NCI-H2029 (cell line): ENCODE data around the gene CACNG4.
"Not testable (repeated sequence)": the region's sequence is repeated elsewhere in the genome, so short reads cannot be mapped to it uniquely, and the experiment has no call there.

Experiments used
- DNase-seq: peaks from one replicate; lab custom pipeline; 2025; lab: John Stamatoyannopoulos, UW

CACNG4 gene

GRCh38 chr17:66964930-66965800 lies 658 bp downstream of the CACNG4 start:
- no peak for DNase-seq

DNA sequence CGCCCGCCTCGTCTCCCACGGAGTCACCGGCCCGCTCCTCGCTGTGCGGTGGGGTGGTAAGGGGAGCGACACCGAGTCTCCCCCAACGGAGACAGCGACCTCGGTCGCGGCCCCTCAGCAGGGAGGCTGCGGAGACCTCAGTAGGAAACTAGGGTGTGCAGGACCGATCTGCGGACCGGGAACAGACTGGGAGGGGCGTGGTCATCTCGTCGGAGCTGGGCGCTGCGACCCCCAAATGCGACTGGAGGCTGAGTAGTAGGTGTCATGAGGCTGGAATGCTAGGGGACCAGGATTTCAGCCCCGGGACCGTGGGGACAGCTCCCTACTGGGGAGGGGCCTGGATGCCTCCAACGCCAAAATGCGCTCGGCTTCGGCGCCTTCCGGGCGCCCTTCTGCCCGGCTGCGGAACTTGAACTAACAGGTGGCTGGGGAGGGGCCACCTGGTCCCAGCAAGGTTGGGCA lies 1.3 kb downstream of the CACNG4 start:
- no peak for DNase-seq

- no peak for DNase-seq
Observed at GRCh38 chr17:66966298-66966697, 1.8 kb downstream of the CACNG4 start.

- DNase-seq: no peak
Observed at GRCh38 chr17:66966704-66967418, 2.4 kb downstream of the CACNG4 start.

DNA sequence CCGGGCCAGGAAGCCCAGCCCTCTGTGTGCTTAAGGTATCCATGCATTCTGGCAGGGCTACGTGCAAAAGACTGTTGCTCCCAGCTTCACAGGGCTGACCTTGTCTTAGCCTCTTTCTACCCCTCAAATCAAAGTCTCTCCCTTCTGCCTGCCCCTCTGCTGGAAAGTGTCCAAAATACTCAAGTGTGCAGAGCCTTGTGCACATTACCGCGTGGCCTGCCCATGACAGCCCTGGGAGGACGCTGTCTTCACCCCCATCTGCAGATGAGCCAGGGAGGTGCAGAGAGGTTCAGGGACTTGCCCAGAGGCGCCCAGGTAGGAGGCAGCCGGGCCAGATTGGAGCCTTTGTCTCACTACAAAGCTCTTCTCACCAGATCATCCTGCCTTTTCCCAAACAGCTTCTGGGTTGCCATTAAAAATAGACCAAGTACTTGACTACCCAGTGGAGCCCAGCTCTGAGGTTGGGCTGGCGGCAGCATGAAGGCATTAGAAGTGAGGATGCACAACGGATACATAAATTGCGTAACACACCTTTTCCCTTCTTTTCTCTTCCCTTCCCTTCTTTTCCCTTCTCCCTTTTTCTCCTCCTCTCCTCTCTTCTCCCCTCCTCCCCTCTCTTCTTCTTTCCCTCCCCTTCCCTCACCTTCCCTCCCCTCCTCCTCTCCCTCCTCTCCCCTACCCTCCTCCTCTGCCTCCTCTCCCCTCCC lies 3.5 kb downstream of the CACNG4 start:
- DNase-seq: no peak

GRCh38 chr17:66968916-66969315 lies 4.4 kb downstream of the CACNG4 start:
- no peak for DNase-seq

DNA sequence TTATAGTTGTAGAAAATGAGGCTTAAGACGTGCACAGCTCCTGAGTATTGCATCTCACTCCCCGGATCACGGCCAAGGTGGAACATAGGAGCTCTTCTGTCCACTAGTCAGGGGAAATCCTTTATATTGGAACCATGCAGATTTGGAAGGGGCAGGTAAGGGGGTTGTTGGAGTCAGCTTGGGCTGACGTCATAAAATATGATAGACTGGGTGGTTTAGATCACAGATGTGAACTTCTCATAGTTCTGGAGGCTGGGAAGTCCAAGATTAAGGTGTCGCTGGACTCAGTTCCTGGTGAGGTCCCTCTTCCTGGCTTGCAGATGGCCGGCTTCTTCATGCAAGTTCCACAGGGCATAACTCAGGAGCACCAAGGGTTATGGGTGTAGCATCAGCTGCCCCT lies 5.6 kb downstream of the CACNG4 start:
- no peak for DNase-seq

- no peak for DNase-seq
Observed at GRCh38 chr17:66970797-66971196, 6.3 kb downstream of the CACNG4 start.

DNA sequence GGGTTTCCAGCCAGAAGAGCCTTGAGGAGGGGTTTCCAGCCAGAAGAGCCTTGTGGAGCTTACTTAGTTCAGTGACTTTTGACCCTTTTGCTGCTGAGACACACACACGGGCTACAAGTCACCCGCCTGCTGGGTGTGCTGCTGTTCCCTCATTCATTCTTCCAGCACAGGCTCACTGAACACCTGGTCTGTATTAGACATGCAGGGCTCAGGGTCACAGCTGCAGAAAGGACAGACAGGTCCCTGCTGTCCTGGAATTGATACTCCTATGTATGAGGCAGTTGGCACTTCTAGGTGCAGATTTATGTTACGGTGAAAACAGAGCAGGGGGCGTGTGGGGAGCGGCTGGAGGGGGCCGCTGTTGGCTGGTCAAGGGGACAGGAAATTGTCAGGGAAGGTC lies 6.8 kb downstream of the CACNG4 start:
- DNase-seq: no peak

DNA sequence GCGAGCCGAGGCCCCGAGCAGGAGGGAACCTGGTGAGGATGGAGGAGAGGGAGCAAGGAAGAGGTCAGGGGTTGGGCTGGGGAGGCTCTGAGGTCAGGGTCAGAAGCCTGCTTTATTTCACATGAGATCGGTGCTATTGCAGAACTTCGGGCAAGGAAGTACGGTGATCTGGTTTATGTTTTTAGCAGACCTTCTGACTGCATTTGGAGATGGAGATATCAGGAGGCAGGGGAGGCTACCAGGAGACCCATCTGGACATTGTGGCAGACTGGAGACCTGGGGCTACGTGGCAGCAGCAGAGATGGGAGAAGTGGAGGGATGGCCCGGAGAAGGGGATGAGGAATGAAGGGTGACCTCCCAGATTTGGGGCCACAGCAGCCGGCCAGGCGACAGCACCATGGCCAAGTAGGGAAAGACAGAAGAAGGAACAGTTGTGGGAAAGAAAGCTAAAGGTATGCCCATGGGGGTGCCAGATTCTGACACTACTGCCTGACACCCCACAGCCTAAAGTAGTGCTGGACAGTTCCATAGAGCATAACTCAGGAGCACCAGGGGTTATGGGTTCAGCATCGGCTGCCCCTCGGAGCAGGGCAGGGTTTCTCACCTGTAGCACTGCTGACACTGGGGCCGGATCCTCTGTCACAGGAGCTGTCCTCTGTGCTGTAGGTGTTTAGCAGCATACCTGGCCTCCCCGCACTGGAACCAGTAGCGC lies 7.4 kb downstream of the CACNG4 start:
- DNase-seq: no peak

DNA sequence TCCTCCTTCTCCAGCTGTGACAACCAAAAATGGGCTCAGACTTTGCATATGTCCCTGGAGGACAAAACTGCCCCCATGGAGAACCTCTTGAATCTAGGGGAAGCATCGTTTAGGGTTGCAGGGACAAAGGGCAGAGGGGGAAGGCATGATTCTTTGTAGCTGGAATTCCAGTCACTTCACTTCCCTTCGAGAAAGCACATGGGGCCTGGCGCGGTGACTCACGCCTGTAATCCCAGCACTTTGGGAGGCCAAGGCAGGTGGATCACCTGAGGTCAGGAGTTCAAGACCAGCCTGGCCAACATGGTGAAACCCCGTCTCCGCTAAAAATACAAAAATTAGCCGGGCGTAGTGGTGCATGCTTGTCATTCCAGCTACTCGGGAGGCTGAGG lies 7.9 kb downstream of the CACNG4 start:
- not testable (repeated sequence) for DNase-seq

DNA sequence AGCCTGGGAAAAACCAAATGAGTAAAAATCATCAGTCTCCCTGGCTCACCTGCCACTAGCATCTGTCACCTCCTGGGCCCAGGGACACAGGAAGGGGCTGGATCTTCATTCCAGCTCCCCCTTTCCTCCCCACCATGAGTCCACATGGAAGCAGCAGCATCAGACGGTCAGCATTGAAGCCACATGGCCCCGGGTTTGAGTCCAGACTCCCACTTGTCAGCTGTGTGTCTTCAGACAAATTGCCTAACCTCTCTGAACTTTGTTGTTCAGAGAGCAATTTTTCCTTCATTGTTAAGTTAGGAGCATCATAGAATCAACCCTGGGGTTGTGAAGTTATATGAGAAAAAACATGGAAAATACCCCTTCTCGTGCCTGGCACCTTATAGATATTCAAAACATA lies 10.7 kb downstream of the CACNG4 start:
- DNase-seq: no peak

- no peak for DNase-seq
Observed at GRCh38 chr17:66975614-66976378, 11.3 kb downstream of the CACNG4 start.

DNA sequence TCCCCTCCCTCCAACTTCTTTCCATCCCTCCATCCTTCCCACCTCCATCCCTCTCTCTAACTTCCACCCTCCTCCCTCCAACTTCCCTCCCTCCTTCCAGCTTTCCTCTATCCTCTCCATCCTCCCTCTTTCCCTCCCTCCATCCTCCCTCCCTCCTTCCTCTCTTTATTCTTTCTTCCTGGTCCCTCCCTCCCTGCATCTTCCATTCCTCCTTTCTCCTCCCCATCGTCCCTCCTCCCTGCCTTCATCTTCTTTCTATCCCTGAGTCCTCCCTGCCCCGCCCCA lies 11.8 kb downstream of the CACNG4 start:
- no peak for DNase-seq

DNA sequence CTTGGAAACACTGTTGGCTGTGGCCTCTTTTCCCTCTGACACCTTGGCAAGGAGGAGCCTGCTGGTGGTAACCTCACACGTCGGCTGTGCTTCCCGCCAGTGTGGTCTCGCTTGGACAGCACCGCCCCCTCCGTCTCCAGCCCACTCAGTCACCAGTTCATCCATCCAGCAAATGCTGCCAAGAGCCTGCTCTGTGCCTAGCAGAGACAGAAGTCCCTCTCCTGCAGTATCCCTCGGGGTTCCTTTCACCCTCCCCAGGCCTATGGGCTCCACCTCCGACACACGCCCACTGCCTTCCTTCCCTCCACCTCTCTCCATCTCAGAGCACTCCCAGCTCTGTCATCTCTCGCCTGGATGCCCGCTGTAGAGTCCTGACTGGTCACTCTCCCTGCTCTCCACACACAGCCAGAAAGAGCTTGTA lies 12.3 kb downstream of the CACNG4 start:
- DNase-seq: no peak

GRCh38 chr17:66978514-66979061 lies 14.1 kb downstream of the CACNG4 start:
- no peak for DNase-seq

- DNase-seq: no peak
Observed at GRCh38 chr17:66980896-66981295, 16.4 kb downstream of the CACNG4 start.

- DNase-seq: no peak
Observed at GRCh38 chr17:66981983-66982508, 17.5 kb downstream of the CACNG4 start.

- DNase-seq: no peak
Observed at GRCh38 chr17:66983414-66984021, 19.0 kb downstream of the CACNG4 start.

- no peak for DNase-seq
Observed at GRCh38 chr17:66984730-66985129, 20.2 kb downstream of the CACNG4 start.
